ENCODE measurements around the gene JARID2. TPM values are rescaled to one million over a fixed set of nuclear protein-coding genes. Genes with fewer than 3 reads are reported as not detected.

The JARID2 gene
- polyA plus RNA-seq, 1 donor from 2014 or later, result 25.5 TPM

DNA sequence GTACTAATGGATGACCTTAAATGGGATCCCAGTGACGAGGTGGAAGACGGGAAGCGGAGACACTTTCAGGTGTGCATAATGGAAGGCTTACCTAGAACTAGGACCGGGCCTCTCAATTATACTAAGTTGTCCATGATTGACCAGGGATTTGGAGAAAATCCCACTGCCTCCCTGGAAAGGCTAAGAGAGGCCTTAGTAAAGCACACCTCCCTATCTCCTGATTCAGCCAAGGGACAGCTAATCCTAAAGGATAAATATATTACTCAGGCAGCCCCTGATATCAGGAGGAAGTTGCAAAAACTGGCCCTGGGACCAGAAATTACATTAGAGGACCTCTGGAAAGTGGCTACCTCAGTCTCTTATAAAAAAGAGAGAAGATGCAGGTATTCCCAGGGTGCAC is 93.2 kb downstream of the JARID2 start:
- Histone ChIP-seq H3F3A (ENCODE audit: insufficient read depth, low read length, poor library complexity, severe bottlenecking) (no peaks in the 10 kb centered on the region), H3K9me3 (ENCODE audit: low read length) (no peaks in the 10 kb centered on the region), H3K27ac (ENCODE audit: low read length) (no peak overlapping the region), H3K9ac (ENCODE audit: low read length) (no peak overlapping the region), H3K36me3 (ENCODE audit: insufficient read depth, low read length) (no peaks in the 10 kb centered on the region), H3K4me2 (ENCODE audit: low read length) (no peak overlapping the region), H2AFZ (ENCODE audit: low read depth, low read length) (no peak overlapping the region), H3K27me3 (ENCODE audit: insufficient read depth, low read depth, low read length) (no peaks in the 10 kb centered on the region), H3K9me2 (ENCODE audit: insufficient read depth, low read length) (no peaks in the 10 kb centered on the region), H3K79me2 (replicated peaks; ENCODE audit: insufficient read depth, low read length) (peaks cover 65% of the 10 kb centered on the region), H3K4me3 (ENCODE audit: low read length) (no peak overlapping the region), H4K20me1 (ENCODE audit: insufficient read depth) (no peaks in the 10 kb centered on the region)
- TF ChIP-seq EP300 (conservative IDR thresholded peaks at IDR 0.05; ENCODE audit: poor library complexity, severe bottlenecking) (no peak), TAF1 (IDR thresholded peaks at IDR 0.05; ENCODE audit: low read depth) (no peak), MXI1 (conservative IDR thresholded peaks at IDR 0.05; ENCODE audit: poor library complexity, severe bottlenecking) (no peak), SMC3 (conservative IDR thresholded peaks at IDR 0.05; ENCODE audit: poor library complexity) (no peak), EZH2 (IDR thresholded peaks at IDR 0.05; ENCODE audit: borderline replicate concordance, insufficient read depth, low read length, poor library complexity, severe bottlenecking) (no peak), RAD21 (conservative IDR thresholded peaks at IDR 0.05) (no peak), POLR2AphosphoS5 (IDR thresholded peaks at IDR 0.05) (no peak)
- TF ChIP-seq, protein P1, sequence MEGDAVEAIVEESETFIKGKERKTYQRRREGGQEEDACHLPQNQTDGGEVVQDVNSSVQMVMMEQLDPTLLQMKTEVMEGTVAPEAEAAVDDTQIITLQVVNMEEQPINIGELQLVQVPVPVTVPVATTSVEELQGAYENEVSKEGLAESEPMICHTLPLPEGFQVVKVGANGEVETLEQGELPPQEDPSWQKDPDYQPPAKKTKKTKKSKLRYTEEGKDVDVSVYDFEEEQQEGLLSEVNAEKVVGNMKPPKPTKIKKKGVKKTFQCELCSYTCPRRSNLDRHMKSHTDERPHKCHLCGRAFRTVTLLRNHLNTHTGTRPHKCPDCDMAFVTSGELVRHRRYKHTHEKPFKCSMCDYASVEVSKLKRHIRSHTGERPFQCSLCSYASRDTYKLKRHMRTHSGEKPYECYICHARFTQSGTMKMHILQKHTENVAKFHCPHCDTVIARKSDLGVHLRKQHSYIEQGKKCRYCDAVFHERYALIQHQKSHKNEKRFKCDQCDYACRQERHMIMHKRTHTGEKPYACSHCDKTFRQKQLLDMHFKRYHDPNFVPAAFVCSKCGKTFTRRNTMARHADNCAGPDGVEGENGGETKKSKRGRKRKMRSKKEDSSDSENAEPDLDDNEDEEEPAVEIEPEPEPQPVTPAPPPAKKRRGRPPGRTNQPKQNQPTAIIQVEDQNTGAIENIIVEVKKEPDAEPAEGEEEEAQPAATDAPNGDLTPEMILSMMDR (IDR thresholded peaks at IDR 0.05; ENCODE audit: poor library complexity, severe bottlenecking), result no peak
- TF ChIP-seq, protein P2, sequence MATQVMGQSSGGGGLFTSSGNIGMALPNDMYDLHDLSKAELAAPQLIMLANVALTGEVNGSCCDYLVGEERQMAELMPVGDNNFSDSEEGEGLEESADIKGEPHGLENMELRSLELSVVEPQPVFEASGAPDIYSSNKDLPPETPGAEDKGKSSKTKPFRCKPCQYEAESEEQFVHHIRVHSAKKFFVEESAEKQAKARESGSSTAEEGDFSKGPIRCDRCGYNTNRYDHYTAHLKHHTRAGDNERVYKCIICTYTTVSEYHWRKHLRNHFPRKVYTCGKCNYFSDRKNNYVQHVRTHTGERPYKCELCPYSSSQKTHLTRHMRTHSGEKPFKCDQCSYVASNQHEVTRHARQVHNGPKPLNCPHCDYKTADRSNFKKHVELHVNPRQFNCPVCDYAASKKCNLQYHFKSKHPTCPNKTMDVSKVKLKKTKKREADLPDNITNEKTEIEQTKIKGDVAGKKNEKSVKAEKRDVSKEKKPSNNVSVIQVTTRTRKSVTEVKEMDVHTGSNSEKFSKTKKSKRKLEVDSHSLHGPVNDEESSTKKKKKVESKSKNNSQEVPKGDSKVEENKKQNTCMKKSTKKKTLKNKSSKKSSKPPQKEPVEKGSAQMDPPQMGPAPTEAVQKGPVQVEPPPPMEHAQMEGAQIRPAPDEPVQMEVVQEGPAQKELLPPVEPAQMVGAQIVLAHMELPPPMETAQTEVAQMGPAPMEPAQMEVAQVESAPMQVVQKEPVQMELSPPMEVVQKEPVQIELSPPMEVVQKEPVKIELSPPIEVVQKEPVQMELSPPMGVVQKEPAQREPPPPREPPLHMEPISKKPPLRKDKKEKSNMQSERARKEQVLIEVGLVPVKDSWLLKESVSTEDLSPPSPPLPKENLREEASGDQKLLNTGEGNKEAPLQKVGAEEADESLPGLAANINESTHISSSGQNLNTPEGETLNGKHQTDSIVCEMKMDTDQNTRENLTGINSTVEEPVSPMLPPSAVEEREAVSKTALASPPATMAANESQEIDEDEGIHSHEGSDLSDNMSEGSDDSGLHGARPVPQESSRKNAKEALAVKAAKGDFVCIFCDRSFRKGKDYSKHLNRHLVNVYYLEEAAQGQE (IDR thresholded peaks at IDR 0.05; ENCODE audit: borderline replicate concordance), result no peak

DNA sequence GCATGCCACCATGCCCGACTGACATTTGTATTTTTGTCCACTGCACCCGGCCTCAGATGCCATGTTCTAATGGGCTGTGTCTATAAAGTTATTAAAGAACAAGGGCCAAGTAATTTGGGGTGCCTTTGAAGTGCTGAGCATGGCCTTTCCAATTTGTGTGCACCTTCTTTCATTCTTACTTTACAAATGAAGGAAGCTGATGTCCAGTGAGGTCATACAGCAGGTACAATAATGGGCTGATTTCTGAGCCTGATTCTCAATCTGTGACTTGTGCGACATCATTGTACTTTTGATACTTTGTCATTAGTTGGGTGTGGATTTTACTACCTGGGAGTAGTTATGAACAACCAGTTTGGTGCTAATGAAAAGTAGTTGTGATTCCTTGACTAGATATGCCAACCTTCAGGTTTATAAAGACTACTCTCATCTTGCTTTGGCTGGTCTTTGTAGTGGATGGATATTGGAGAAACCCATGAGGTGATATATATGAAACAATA is 94.3 kb downstream of the JARID2 start:
- H3K27ac ChIP-seq (ENCODE audit: low read length), result no peak overlapping the region
- no peak overlapping the region for H2AFZ ChIP-seq (ENCODE audit: low read depth, low read length)
- TF ChIP-seq EZH2 (IDR thresholded peaks at IDR 0.05; ENCODE audit: borderline replicate concordance, insufficient read depth, low read length, poor library complexity, severe bottlenecking) (no peak), MXI1 (conservative IDR thresholded peaks at IDR 0.05; ENCODE audit: poor library complexity, severe bottlenecking) (no peak)
- no peaks in the 10 kb centered on the region for H3K36me3 ChIP-seq (ENCODE audit: insufficient read depth, low read length)
- no peaks in the 10 kb centered on the region for H3F3A ChIP-seq (ENCODE audit: insufficient read depth, low read length, poor library complexity, severe bottlenecking)
- no peaks in the 10 kb centered on the region for H3K9me2 ChIP-seq (ENCODE audit: insufficient read depth, low read length)
- H3K27me3 ChIP-seq (ENCODE audit: insufficient read depth, low read depth, low read length), result no peaks in the 10 kb centered on the region
- H3K9me3 ChIP-seq (ENCODE audit: low read length), result no peaks in the 10 kb centered on the region
- H3K4me2 ChIP-seq (ENCODE audit: low read length), result no peak overlapping the region
- H4K20me1 ChIP-seq (ENCODE audit: insufficient read depth), result no peaks in the 10 kb centered on the region
- H3K9ac ChIP-seq (ENCODE audit: low read length), result no peak overlapping the region
- peaks cover 65% of the 10 kb centered on the region for H3K79me2 ChIP-seq (replicated peaks; ENCODE audit: insufficient read depth, low read length)
- H3K4me3 ChIP-seq (ENCODE audit: low read length), result no peak overlapping the region
